Measurements from ENCODE around the gene MIAT. TPM values are rescaled to one million over a fixed set of nuclear protein-coding genes. Genes with fewer than 3 reads are reported as not detected.

MIAT gene
- total RNA-seq, 1 donor from 2014 or later, result 47.8 TPM

GRCh38 chr22:26631282-26631681 is 26.1 kb upstream of the MIAT start:
- intact Hi-C loops (cut with micrococcal nuclease), result no loop called here

GRCh38 chr22:26632422-26633155 is 24.8 kb upstream of the MIAT start:
- intact Hi-C loops (cut with micrococcal nuclease), result no loop called here

- intact Hi-C loops (cut with micrococcal nuclease), result no loop called here
Measured at GRCh38 chr22:26634189-26634588, 23.2 kb upstream of the MIAT start.

GRCh38 chr22:26635117-26635516 is 22.3 kb upstream of the MIAT start:
- intact Hi-C loops (cut with micrococcal nuclease), result no loop called here

DNA sequence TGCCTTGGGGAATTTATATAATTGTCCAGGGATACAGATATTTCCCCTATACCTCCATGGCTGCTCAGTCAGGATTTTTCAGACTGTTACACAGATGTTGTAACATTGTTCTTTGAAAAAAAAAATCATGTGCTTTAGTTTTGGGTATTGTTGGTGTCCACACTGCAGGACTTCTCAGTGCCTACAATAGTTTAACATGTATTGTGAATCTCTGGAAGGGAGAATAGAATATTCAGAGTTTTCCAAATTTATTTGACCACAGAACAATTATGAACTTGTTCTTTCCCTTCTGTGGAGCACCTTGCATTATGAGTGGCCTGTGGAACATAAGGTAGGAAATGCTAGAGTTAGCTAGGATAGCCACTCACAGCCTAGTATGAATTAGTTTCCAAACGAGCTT is 21.1 kb upstream of the MIAT start:
- intact Hi-C loops (cut with micrococcal nuclease), result no loop called here

DNA sequence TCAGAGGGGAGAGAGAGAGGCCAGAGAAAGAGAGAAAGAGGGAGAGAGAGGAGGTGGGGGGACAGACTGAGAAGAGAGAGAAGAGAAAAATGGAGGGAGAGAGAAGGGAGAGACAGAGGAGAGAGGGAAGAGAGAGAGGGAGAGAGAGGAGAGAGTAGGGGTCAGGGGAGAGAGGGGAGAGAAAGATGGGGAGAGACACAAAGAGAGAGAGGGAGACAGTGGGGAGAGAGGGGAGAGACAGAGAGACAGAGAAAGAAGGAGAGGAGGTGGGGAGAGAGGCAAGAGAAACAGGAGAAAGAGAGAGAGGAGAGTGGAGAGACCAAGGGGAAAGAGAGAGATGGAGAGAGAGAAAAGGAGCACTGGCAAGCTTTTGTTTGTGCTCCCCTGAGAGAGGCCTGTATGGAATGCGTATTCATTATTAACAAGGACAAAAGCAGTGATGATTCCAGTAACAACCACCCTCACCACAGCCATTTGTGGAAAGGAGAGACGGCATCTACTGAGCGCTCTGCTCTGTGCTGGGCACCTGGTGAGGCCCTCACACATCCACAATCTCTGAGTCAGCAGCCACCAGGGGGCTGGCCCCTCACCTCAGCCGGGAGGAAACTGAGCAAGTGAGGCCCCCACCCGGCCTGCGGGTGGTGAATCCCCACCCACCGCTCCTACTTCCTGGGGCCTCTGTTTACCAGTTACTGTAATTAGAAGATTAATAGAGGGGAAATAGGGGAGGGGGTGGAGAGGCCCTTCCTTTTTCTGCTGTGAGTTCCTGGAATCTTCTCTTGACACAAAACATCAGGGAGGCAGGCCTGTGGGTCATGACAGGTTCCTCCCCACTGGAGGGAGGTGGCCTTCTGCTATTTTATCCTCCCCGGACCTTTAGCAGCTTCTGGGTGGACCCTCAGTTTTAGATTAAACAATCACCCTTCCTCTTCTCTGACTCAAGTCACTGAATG is 14.6 kb upstream of the MIAT start:
- intact Hi-C loops (cut with micrococcal nuclease), result loop anchor here (2.0 kb wide), 1 partner anchor 28 kb away; no protein-coding TSS in a partner anchor

- intact Hi-C loops (cut with micrococcal nuclease), result loop anchor here (2.0 kb wide), 1 partner anchor 27 kb away; no protein-coding TSS in a partner anchor
Measured at GRCh38 chr22:26643418-26644100, 13.8 kb upstream of the MIAT start.

GRCh38 chr22:26646158-26646557 is 11.2 kb upstream of the MIAT start:
- intact Hi-C loops (cut with micrococcal nuclease), result no loop called here

GRCh38 chr22:26648011-26648497 is 9.3 kb upstream of the MIAT start:
- intact Hi-C loops (cut with micrococcal nuclease), result loop anchor here (1.0 kb wide), 1 partner anchor 10 kb away; no protein-coding TSS in a partner anchor

DNA sequence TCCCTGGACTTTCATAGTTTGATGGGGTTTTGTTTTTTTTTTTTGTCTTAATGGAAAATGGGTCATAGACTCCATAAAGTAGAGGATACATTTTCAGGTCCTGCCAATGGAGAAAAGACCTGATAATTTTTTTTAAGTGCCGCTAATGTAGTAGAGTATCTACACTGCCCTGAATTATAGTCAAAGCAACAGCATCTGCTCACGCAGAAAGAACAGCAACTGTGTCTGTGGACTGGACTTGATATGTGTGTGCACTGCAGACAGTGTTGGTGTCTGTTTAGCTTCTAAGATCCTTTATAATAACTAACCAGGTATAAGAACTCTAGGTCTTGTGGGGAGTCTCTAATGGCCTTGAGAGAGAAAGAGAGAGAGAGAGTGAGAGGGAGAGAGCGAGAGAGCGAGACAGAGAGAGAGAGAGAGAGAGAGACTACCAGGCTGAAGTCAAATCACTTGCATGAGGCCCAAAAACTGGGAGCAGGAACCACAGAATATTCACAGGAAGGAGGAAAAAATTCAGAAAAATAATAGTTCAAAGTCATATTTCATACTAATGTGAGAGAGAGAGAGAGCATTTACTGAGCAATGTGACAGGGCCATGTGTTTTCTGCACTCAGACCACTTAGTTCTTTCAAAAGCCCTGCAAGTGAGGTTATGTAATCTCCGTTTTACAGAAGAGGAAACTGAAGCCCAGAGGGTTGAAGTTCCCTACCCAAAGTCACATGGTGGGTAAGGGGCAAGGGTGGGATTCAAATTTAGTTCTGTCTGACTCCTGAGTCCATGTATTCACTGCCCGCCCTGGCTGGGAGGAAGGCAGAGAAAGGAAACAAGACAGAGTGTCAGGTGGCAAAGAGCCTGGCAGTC is 8.6 kb upstream of the MIAT start:
- intact Hi-C loops (cut with micrococcal nuclease), result loop anchor here (1.0 kb wide), 1 partner anchor 10 kb away; no protein-coding TSS in a partner anchor

DNA sequence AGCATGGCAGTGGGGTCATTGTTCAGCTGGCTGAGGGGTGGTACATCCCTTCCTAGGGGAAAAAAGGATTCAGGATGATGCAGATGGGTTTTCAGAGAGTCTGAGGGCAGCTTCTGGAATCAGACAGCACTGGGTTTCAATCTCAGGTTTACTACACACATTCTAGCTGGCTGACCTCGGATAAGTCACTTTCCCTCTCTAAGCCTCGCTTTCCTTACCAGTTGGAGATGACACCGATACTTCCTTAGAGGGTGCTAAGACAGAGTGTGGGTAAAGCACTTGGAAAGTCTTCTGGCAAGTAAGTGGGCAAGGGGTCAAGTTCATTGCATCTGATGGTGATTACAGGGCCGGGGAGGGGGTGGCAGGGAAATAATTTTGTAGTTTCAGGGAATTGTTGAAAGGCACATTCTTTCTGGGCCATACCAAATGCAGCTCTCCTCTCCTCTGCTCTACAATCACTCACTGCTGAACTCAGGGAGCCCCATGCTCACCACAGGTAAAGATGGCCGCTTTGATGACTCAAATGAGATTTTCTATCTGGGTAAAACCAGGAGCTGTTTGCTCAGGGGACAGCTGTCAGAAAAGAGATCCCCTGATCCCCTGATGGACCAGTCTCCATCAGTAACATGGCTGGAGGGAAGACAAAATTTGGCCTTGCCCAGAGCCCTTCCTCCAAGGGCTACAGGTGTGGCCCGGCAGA is 6.5 kb upstream of the MIAT start:
- intact Hi-C loops (cut with micrococcal nuclease), result no loop called here

GRCh38 chr22:26651815-26652214 is 5.6 kb upstream of the MIAT start:
- intact Hi-C loops (cut with micrococcal nuclease), result no loop called here

- intact Hi-C loops (cut with micrococcal nuclease), result loop anchor here (1.0 to 5.0 kb wide), 3 partner anchors 10 to 226 kb away; partner anchors contain the start of genes HPS4 and SRRD
Measured at GRCh38 chr22:26658161-26658560, 773 bp downstream of the MIAT start.

DNA sequence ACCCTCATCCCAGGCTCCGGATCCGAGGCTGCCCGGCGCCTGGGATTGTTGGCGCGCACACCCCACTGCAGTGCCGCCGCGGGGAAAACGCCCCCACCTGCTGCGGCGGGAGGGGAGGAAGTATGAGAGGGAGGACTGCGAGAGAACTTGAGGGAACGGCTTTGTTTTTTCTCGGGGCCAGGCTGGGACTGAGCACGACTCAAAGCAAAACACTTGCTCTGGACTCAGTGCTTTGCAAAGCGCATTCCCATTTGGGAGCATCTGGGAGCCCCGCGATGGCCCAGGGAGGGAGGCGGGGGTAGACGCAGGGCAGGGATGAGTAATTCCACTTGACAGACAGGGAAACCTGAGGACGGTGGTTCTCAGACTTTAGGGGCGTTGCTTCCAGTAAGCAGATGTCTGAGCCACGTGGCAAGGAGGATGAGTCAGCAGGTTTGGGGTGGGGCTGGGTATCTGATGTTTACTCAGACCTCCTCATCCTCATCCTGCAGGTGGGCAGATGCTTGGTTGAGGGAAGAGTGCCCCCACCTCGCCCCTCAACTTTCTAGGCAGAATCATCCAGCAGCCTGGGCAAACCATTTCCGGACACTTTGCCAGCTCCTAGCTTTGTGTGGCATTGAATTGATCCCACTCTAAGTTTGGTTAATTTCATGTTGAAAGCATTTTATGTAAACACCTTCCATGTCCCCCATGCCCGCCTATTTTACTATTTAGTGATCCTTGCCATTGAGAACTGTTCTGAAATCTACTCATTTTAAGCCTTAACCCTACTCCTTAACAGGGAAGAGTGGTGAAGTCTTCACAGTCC is 1.5 kb downstream of the MIAT start:
- intact Hi-C loops (cut with micrococcal nuclease), result loop anchor here (1.0 to 5.0 kb wide), 4 partner anchors 11 to 227 kb away; partner anchors contain the start of genes HPS4 and SRRD

- intact Hi-C loops (cut with micrococcal nuclease), result no loop called here
Measured at GRCh38 chr22:26660356-26660755, 3.0 kb downstream of the MIAT start.

DNA sequence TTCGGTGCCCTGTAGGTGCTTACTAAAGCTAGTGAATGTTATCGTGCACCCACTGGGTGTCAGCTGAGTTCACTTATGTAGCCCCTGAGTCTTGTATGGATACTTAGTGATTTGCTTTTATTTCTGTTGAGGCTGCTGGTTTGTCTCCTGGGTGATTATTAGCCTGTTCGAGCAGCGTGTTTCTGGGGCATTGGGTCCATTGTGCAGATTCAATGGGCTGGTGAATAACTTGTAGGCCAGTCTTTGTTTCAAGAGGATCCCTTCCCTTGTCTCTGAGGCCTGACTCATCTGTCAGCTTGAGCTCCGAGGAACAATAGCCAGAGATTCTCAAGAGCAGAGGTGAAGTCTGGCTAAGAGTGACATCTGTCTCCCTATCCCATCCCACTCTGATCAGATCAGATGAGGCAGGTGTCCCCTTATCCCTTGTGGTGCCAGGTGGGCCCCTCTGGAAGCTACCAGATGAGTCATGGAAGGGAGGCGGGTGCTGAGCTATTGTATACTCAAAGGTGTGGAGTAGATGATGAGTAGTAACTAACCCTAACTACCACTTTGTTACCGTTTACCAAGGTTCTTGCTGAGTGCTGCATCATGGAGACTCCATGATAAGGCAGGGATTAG is 3.7 kb downstream of the MIAT start:
- intact Hi-C loops (cut with micrococcal nuclease), result no loop called here

DNA sequence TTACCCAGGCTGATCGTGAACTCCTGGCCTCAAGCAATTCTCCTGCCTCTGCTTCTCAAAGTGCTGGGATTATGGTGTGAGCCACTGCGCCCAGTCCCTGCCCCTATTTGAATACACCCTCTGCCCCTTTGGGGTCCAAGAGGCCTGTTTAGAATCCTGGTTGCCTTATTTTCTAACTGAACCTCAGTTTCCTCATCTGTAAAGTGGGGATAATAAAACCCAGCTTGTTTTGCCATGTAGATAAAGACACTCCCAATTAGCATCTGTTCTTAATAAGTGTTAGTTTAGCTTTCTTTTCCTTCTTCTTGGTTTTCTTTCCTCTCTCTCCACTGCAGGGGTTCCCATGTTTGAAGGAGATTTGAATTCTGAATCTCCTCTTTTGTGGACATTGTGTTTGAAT is 4.8 kb downstream of the MIAT start:
- intact Hi-C loops (cut with micrococcal nuclease), result no loop called here

DNA sequence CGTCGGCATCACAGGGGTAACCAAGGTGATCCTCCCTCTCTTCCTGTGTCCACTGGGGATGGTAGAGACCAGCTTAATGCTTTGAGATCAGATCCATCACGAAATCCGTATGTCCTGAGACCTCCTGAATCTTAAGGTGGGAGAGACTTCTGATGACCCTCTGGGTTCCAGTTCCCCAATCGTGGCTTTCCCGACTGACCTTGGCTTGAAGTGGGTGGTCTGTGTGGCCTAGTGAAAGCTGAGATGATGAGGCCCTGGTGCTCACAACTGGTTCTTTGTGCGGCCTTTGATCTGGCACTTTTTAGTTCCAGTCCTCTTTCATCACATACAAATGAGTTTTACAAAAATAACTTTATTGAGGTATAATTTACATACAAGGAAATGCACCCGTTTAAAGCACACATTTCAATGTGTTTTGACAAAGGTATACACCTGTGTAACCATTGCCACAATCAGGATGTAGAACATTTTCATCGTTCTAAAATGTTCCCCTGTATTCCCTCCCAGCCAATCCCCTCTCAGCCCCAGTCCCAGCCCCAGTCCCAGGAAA is 6.1 kb downstream of the MIAT start:
- intact Hi-C loops (cut with micrococcal nuclease), result no loop called here

Measured in T-helper 2 cell treated with Interferon-gamma antibody and Interleukin-4, amounts not matched to agents 100 ng/mL and 5 ng/mL, for 36 hours (primary cell).